ENCODE results near the gene USH1C.

Gene USH1C

DNA sequence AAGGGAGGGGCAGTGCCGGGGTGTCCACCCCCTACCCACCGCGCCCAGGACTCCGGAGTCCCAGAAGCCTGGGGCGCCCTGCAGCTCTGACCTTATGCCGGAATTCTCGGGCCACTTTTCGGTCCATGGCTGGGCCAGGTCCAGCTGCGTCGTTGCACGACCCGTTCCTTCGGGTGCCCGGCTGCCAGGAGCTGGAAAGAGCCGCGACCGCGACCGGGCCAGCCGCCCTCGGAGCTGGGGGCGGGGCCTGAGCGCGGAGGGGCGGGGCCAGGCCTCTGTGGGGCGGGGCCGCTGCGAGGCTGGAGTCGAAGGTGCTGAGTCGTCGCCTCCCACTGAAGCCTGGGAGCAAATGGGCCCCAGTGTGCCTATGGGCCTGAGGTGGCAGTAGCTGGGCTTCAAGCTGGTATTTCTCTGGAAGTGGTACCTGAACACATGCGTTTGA is at the start of gene USH1C:
TSS of gene USH1C (minus strand) at position 236 of the 442 bp plus-strand sequence. CDS start at position 127, 109 bp downstream.
- DNase-seq (ENCODE audit: low spot score): no peak

DNA sequence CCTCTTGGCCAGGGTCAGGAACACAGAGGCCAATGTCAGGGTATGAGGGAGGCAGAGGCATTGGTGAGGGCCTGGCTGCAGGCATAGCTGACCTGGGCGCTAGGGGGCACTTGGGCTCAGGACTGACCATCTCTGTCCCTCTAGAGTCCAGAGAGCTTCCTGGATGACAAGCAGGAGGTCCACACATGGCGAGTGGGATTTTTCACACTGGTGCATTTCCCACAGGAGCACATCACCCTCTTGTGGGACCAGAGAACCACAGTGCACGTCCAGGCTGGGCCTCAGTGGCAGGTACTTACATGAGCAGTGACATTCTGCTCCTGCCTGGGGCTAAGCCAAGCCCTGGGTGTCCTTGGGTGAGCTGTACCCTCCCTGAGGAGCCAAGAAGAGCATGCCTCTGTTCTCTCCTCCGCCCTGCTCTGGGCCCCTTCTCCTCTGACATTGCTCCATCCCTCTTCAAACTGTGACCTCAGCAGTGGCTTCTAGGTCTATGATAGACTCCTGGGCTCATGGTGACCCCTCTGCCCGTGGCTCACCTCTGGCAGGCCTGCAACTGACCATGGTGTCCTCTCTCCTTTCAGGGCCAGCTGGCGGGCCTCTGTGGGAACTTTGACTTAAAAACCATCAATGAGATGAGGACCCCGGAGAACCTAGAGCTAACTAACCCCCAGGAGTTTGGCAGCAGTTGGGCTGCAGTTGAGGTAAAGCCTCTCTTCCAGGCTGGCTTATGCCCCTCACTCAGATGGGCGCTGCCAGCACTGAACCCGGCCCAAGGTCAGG is 49.4 kb upstream of the USH1C start:
- no peak for DNase-seq (ENCODE audit: low spot score)

DNA sequence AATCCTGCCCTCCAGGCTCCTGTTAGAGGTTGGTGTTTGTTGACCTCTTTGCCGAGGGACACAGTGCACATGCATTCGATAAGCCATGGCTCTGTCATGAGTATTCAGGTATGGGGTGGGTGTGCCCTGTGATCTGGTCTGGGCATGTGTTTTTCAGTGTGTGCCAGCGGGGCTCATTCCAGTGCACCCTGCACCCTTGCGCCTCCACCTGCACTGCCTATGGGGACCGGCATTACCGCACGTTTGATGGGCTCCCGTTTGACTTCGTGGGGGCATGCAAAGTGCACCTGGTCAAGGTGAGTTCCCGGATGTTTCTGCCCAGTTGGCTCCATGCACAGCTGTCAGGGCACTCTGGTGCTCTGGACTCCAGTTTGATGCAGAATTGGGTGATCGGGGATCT is 47.1 kb upstream of the USH1C start:
- DNase-seq (ENCODE audit: low spot score): no peak

DNA sequence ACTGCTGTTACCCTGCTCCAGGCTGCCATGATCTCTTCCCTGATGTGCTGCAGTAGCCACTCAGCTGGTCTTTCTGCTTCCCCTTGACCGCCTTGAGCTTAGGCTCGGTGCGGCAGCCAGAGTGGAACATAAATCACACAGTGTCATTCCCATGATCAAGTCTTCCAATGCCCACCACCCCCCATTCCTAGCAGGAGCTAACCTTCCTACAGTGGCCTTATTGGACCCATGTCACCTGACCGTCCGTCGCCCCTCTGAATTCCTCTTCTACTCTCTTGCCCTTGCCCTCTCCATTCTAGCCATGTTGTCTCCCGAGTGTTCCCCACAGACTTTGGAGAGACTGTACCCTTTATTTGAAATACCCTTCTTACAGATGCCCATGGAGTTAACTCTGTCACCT is 46.2 kb upstream of the USH1C start:
- DNase-seq (ENCODE audit: low spot score): no peak

DNA sequence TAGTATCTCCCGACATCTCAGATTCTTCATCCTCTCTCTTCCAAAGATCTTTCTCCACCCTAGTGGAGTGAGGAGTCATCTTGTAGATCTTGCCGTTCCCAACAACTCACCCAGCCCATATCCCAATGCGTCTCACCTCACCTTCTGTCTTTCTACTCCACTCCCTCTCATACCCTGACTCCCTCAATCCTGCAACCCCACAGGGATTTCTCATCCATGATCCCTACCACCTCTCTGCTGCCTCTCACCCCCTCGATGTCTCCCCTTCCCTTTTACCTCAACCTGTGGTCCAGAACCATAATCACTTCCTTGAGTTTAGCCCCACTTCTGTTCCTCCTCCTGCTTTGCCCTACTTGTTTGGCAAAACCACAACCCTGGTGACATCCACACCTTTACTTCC is 44.5 kb upstream of the USH1C start:
- DNase-seq (ENCODE audit: low spot score): no peak

DNA sequence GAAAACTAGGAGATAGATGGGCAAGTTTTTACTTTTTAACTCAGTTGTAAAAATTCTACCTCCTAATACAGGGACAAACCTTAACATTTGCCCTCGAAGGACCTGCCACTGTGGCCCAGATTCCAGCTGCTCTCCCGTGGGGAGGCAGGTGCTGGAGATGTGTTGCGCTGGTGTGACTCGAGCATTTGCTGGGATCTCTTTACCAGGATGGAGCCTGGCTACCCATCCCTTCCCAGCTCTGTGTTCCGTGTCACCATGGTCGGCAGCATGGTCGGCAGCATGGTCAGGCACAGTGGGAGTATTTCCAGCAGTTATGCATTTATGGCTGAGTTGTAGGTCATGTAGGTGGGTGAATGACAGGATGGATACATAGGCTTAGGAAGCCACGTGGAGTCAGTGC is 44.0 kb upstream of the USH1C start:
- no peak for DNase-seq (ENCODE audit: low spot score)

DNA sequence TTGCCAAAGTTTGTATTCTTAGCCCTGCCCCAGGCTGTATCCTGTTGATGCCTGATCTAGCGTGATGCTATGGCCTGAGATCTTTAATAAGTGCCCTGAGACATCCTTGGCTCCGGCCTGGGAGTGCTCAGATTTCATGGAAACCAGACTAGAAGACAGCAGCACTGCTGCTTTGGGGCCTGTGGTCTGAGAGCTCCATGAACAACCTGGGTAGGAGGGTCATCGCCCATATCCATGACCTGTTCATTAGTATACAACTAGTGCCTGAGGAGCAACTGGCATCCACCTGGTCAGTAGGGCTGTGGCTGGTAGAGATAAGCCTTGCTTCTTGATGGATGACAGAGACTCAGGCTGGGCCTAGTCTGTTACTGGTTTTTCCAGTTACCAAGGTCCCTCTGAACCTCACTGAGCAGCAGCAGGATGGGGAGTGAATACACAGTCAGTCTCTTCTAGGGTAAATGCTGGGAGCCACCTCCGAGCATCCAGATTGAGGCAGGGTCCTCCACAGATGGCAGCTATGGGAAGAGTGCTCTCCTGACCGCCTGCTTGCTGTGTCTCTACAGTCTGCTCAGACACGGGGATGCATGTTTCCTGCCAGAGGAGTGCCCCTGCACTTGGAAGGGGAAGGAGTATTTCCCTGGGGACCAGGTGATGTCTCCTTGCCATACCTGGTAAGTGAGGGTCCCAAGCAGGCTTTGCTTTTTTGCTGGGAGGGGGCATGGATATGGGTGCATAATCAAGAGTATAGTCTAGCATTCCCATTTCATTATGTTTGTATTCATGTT is 41.9 kb upstream of the USH1C start:
- no peak for DNase-seq (ENCODE audit: low spot score)

DNA sequence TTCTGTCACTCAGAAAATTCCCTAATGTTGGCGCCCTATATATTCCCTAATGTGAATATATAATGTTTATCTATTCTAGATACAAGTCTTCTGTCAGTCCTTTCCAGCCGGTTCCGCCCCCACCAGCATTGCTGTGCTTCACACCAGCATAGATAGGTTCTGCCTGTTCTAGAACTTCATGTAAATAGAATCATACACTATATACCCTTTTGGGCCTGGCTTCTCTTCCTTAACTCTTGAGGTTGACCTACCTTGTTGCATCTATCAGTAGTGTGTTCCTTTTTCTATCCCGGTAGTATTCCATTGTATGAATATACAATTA is 37.5 kb upstream of the USH1C start:
- no peak for DNase-seq (ENCODE audit: low spot score)

DNA sequence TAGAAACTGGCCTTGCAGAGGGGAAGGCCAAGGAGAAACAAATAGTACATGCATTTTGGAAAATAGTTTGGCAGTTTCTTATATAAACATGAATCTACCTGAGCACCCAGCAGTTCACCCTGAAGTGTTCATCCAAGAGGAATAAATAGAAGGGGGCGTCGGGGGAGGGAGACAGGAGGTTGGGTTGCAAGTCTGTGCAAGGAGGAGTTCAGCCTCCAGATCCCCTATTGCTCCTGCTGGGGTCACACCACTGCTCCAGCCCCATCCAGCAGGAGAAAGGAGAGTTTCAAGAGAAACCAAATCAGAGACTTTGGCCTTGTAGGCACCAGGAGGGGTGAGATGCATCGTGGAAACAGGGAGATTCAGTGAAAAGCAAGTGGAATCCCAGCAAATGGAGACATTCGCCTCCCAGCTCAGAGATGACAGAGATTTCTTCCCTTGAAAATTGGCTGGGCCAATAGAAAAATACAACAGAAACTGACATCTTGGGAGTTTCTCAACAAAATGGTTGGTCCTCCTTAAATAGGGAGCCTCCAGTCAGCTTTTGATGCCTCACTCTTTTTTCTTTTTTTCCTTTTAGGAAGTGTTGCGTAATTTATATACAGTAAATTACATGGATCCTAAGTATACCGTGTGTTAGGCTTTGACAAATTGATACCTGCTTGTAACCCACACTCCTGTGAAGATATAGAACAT is 37.0 kb upstream of the USH1C start:
- DNase-seq (ENCODE audit: low spot score): no peak

DNA sequence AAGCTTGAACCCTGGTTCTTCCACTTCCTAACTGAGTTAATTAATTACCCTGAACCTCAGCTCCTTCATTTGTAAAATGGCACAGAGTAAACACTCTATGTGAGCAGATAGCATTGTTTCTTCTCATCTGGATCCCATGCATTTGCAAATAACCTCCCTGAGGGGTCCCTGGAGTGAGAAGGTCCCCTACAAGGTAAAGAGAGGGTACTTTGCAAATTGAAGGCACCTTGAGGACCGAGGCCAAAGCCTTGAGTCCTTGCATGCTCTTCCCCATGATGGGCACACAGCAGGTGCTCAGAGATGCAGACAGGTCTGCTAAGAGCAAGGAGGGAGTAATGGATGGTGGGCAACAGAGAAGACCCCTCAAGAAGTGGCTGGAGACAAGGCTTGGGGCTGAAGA is 36.1 kb upstream of the USH1C start:
- DNase-seq (ENCODE audit: low spot score): no peak

DNA sequence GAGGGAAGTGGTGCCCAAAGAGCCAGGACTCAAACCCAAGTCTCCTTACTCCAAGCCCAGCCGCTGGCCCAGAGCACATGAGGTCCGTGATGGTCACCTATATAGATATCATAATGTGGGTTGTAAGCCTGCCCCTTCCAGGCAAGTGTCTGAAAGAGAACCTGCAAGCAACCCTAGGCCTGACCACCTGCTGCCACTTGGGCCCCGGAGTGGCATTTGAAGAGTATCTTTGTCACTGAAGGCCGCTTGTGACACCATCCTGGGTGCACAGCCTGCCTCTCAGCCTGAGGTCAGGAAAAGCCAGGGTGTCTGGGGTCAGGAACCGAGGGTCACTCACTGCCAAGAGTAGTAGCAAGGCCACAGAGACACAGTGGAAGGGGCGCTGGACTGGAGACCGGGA is 35.2 kb upstream of the USH1C start:
- DNase-seq (ENCODE audit: low spot score): no peak

DNA sequence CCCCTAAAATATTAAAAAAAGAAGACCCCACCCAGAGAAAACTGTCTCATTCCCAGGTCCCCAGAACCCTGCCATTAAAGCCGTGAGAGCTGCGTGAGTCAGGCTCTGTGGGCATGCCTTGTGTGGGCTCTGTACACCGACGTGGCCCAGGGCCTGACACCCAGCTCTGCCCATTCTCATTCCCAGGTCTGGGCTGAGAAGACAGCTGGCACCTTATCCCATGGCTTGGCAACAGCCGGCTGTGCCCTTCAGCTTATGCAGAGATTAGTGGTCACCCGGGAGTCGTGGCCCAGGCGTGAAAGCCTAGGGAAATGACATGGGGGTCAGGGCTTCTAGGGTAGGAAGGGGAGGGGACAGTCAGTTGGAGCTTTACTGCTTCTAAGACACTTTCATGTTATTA is 34.7 kb upstream of the USH1C start:
- DNase-seq (ENCODE audit: low spot score): peak; percentile 48

DNA sequence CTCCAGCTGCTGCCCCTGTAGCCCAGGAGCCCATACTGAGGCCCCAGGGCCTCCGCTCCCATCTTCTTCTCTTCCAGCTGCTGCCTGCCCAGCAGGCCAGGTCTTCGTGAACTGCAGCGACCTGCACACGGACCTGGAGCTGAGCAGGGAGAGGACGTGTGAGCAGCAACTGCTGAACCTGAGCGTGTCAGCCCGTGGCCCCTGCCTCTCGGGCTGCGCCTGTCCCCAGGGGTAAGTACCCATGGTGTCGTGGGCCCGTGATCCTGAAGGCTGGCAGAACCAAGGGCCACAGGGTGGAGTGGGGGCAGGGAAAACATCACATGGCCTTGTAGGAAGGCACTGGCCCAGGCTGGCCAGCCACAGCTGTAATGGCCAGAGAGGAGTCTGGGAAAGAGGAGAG is 34.1 kb upstream of the USH1C start:
- DNase-seq (ENCODE audit: low spot score): no peak

DNA sequence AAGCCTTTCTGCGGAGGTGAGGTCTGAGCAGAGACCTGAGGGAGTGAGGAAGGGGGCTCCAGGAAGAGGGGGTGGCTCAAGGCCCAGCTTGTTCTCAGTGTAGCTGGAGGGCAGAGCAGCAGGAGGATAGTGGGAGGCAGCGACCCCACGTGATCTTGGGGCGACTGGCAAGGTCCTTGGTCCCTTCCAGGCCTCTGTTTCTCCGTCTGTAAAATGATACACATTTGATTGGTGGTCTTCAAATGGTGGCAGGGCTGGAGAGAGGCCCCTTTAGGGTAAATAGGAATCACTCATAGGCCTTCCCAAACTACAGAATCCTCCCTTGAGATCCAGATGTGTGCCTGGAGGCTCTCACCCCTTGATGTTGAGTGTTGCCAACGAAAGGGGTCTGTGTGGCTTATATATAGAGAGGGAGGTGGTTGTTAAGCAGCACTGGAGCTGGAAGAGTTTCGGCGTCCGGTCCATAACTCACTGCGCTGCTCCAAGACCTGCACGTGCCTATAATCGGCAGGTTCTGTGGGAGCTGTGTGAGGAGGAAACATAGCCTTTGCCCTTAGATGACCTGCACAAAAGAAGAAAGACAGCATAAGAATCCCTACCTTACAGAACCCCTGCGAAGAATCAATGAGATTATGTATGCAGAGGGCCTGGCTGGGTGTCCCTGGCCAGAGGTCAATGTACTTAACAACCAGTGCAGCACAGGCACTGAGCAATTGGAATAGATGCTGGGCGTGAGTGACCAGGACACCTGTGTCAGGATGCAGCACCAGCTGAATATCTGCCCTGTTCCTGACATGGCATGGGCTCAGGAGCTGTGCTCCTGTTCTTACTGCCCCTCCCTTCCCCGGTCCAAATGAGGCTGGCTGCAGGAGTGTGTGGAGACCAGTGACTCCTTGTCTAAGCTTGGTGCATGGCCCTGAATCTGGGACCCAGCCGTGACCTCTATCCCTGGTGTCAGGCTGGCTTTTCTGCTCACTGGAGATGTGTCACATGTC is 31.5 kb upstream of the USH1C start:
- no peak for DNase-seq (ENCODE audit: low spot score)

DNA sequence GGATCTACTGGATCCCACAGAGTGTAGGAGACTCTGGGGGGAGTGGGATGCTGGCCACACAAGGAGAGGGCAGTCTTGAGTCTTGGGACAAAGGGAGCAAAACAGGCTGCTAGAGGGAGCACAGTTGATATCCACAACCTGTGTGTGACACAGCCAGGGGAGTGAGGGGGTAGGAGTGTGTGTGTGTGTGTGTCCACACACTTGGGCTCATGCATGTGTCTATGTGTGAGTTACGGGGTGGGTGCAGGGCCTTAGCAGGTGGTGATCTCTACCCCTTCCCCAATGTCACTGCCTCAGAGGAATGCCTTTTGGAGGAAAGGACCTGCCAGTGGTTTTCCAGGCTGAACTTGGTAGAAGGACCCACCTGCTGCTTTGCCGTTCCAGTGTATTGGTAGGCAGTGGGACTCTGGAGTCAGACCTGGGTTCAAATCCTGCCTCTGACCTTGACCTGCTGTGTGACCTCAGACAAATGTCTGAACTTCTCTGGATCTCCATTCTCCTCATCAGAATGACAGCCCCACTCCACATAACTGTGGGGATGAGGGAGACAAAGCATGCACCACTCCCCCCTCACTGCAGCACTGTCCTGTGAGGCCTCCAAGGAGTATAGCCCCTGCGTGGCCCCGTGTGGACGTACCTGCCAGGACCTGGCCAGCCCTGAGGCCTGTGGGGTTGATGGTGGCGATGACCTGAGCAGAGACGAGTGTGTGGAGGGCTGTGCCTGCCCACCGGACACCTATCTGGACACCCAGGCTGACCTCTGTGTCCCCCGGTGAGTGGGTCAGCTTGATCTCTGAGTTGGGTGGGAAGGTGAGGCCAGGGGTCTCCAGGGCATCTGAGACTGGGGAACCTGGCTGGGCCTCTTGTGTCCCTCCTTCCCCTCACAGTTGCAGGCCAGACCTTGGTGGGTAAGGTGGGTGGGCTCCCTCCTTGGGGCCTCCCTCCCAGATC is 30.2 kb upstream of the USH1C start:
- DNase-seq (ENCODE audit: low spot score): no peak

DNA sequence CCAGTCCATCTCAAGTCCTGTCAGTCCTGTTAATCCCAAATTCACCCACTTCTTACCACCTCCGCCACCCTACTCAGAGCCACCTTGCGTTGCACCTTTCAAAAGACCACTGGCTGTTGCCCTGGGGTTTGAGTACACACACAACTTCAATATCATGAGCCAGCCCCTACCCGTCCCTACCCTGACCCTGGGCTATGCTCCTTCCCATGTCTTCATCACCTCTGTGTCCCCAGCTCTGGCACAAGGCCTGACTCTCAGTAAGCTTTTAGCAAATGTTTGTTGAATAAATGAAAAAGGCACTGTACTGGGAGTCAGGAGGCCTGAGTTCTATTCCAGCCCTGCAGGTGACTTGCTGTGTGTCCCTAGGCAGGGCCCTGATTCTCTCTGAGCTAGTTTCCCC is 29.3 kb upstream of the USH1C start:
- DNase-seq (ENCODE audit: low spot score): no peak

DNA sequence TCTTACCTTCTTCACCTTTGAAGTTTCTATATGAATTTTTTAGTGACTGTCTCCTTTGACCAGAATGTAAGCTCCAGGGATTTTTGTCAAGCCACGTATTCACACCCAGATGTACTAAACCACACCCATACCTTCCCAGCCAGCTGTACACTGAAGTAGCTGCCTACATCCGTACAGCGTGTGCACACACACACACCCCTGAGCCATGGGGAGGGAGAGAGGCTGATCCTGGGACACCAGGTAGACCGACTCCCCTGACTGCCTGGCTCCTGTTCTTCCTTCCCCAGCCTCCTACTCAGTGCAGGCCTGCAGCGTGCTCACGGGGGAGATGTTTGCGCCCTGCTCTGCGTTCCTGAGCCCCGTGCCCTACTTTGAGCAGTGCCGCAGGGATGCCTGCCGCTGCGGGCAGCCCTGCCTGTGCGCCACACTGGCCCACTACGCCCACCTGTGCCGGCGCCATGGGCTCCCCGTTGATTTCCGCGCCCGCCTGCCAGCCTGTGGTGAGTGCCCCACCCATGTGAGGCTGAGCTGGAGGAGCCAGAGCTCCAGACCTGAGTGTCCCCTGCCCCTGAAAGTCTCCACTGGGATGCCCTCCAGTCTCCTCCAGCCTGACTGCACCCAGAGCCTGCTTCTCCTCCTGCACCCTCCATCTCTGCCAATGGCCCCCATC is 28.7 kb upstream of the USH1C start:
- no peak for DNase-seq (ENCODE audit: low spot score)

DNA sequence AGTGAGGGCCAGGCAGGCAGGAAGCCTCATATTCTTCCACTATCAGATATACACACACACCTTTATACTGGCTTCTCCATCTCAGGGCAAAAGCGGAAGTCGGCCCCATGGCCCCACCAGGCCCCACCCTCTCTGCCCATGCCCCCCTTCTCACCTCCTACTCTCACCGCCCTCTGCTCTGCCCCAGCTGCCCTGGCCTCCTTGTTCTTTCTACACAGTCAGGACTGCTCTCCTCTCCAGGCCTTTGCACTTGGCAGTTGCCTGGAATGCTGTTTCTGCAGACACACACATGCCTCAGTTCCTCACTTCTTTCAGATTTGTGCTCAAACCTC is 28.1 kb upstream of the USH1C start:
- no peak for DNase-seq (ENCODE audit: low spot score)

DNA sequence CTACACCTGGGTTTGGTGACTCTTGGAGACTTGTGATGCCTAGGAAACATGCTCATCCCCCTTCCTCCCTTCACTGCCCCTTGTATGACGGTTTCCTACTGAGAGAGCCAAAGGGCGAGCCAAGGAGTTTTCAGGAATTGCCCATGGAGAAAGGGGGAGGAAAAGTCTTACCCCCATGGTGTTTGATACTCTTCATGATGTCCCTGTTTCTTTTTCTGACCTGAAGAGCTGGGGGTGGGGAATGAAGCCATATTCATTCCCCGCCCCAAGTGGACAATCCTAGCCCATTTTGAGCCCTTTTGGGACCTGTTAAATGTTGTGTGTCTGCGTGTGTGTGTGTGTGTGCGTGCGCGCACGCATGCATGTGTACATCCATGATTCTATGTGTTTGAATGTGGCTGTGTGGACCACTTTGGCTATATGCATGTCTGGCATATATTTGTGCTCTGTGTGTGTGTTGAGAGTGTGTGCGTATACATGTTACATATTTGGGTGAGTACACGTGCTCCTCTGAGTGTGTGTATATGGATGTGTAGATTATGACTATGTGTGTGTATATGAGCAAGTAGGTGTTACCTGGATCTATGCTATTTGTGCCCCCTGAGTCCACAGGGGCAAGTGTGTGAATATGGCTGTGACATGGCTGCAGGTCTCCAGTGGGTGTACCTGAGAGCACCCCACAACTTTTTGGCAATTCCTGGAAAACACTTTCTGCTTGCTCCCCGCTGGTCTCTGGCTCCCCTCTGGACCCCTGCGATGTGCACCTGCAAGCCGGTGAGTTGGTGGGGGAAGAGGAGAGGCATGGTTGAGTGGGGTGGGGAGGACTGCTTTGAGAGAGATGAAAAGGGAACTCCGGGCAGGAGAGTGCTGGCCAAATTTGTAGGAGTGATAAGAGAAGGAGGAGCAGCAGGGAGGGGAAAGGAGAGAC is 27.5 kb upstream of the USH1C start:
- DNase-seq (ENCODE audit: low spot score): no peak

Measured in D341Med (cell line).